ENCODE data around the gene AQR. TPM values are rescaled to one million over a fixed set of nuclear protein-coding genes. Genes with fewer than 3 reads are reported as not detected.

Gene AQR
- total and polyA plus RNA-seq, 11 donors = 5.3 to 16.0 (median 12.0) TPM

GRCh38 chr15:34914317-34914716, 55.2 kb downstream of the AQR start:
- DNase-seq = no peak
- no peak for ATAC-seq
- no peak overlapping the region for H3K4me3 ChIP-seq
- no peaks in the 10 kb centered on the region for H3K27me3 ChIP-seq
- no peak for TF ChIP-seq CTCF (IDR thresholded peaks at IDR 0.05)
- no peak for TF ChIP-seq POLR2A (IDR thresholded peaks at IDR 0.05)
- no peaks in the 10 kb centered on the region for H3K4me1 ChIP-seq
- H3K36me3 ChIP-seq = peaks cover 0 to 100% (median 88%) of the 10 kb centered on the region in 9 donors
- H3K9me3 ChIP-seq = no peaks in the 10 kb centered on the region
- no peak overlapping the region for H3K27ac ChIP-seq
- WGBS, 4 donors = 88 to 96% (median 96%) methylated on average over 2 of the region's 2 CpGs
- intact Hi-C loops (cut with DNase I) = loop anchor here in 1 of 10 donors (10.0 kb wide), 1 partner anchor 200 kb away; no protein-coding TSS in a partner anchor

GRCh38 chr15:34905047-34905446, 64.5 kb downstream of the AQR start:
- TF ChIP-seq POLR2A (IDR thresholded peaks at IDR 0.05) (no peak), CTCF (IDR thresholded peaks at IDR 0.05) (no peak)
- no peaks in the 10 kb centered on the region for H3K9me3 ChIP-seq
- intact Hi-C loops (cut with DNase I) = loop anchor here in 1 of 10 donors (10.0 kb wide), 1 partner anchor 100 kb away; no protein-coding TSS in a partner anchor
- no peaks in the 10 kb centered on the region for H3K27me3 ChIP-seq
- WGBS, 4 donors = 79 to 90% (median 87%) methylated on average over 1 of the region's 1 CpG
- ATAC-seq (no peak), DNase-seq (no peak)
- no peak overlapping the region for H3K4me3 ChIP-seq
- peaks cover 0 to 100% (median 63%) of the 10 kb centered on the region in 9 donors for H3K36me3 ChIP-seq
- no peak overlapping the region for H3K27ac ChIP-seq
- H3K4me1 ChIP-seq = peaks cover 0 to 8% (median 0%) of the 10 kb centered on the region in 12 donors

- WGBS, 4 donors = 83 to 95% (median 90%) methylated on average over 1 of the region's 1 CpG
- ATAC-seq (no peak), DNase-seq (no peak)
- Histone ChIP-seq H3K4me1 (peaks cover 0 to 8% (median 0%) of the 10 kb centered on the region in 12 donors), H3K27ac (no peak overlapping the region), H3K36me3 (peaks cover 0 to 100% (median 63%) of the 10 kb centered on the region in 9 donors), H3K27me3 (no peaks in the 10 kb centered on the region), H3K9me3 (no peaks in the 10 kb centered on the region), H3K4me3 (no peak overlapping the region)
- TF ChIP-seq POLR2A (IDR thresholded peaks at IDR 0.05) (no peak), CTCF (IDR thresholded peaks at IDR 0.05) (no peak)
- intact Hi-C loops (cut with DNase I) = loop anchor here in 2 of 10 donors (5.0 to 10.0 kb wide), 2 partner anchors 100 to 197 kb away; no protein-coding TSS in a partner anchor
Observed at GRCh38 chr15:34904527-34904926, 65.0 kb downstream of the AQR start.

- Histone ChIP-seq H3K4me1 (peaks cover 0 to 8% (median 0%) of the 10 kb centered on the region in 12 donors), H3K27ac (peak overlapping the region in 11 of 12 donors; percentile 9 to 67 (median 49)), H3K9me3 (no peaks in the 10 kb centered on the region), H3K4me3 (no peak overlapping the region), H3K36me3 (peaks cover 0 to 98% (median 63%) of the 10 kb centered on the region in 9 donors), H3K27me3 (no peaks in the 10 kb centered on the region)
- TF ChIP-seq POLR2A (IDR thresholded peaks at IDR 0.05) = no peak
- TF ChIP-seq CTCF (IDR thresholded peaks at IDR 0.05) = no peak
- intact Hi-C loops (cut with DNase I) = loop anchor here in 2 of 10 donors (5.0 to 10.0 kb wide), 2 partner anchors 96 to 193 kb away; no protein-coding TSS in a partner anchor
- DNase-seq (peak in 1 of 5 donors; percentile 19), ATAC-seq (peak; percentile 58 to 94 (median 84))
- 48 to 64% (median 54%) methylated on average over 7 of the region's 7 CpGs for WGBS, 4 donors
Observed at GRCh38 chr15:34900748-34901147, 68.8 kb downstream of the AQR start.

All from heart left ventricle (tissue), 16 donors.